ENCODE data around the gene RAB11FIP3.
"Not testable (repeated sequence)": the region's sequence is repeated elsewhere in the genome, so short reads cannot be mapped to it uniquely, and the experiment has no call there.

RAB11FIP3 gene

DNA sequence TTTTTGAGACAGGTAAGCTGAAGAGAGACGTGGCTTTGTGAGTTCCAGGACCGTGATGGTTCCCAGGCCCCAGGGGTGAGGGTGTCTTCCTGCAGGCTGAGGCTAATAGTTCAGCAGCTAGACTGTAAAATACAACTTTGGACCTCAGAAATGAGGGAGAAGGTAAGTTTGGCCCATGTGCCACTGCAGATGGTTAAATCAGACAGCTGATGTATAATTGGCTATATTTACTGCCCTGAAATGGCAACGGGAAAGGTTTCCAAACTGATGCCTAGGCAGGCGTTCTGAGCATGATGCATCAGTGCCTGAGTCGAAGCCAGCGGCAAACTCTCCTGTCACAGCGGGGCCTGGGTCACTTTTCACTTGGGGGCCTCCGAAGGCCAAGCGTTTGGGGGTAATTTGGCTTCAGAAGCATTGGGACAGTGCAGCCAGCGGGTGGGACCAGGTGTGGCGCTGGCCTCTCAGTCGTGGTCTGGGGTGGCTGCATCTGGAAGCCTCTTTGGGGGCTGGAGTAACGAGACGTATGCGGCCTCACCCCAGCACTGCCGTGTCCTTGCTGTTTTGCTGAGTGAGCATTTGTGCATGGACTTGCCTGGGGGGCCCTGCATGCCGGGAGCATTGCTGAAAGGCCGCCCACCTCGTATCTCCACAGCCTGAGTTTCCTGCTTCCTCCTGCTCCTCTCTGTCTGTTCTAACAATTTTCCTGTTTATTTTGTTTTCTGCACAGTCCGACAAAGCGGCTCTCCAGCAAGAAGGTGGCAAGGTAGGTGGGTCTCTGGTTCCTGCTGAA, 70.8 kb downstream of the RAB11FIP3 start:
- no peak for DNase-seq

DNA sequence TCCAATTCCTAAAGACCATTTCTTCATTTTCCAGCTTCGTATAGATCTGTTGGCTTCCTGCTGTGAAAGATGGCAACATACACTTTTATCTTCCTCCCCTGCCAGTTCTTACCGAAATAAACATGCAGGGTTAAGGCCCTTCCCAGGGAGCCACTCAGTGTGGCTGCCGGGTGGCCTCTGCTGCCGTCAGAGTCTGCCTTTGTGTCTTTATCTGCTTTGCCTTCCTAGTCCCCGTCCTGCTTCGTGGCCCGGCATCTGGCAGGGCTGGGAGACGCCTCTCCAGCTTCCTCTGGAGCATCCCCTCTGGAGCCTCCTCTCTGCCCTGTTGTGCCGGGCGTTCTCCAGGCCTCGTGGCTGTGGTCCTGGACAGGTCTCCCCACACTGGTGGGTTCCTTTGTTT, 71.8 kb downstream of the RAB11FIP3 start:
- no peak for DNase-seq

DNA sequence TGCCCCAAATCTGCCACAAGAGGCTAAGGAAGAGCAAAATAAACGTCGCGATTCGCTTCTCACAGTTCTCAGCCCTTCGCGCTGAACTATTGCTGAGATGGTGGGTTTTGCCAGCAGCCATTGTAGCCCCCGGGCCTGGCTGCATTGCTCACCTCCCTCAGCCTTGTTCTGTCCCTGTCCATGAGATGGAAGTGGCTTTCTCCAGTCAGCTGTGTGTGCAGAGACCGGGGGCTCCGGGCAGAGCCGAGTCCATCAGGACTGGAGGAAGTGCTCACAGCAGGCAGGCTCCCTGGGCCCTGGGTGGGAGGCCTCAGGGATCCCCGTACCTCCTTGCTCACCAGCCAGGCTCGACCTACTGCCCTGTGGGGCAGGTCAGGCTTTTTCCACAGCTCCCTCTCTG, 74.5 kb downstream of the RAB11FIP3 start:
- no peak for DNase-seq

DNA sequence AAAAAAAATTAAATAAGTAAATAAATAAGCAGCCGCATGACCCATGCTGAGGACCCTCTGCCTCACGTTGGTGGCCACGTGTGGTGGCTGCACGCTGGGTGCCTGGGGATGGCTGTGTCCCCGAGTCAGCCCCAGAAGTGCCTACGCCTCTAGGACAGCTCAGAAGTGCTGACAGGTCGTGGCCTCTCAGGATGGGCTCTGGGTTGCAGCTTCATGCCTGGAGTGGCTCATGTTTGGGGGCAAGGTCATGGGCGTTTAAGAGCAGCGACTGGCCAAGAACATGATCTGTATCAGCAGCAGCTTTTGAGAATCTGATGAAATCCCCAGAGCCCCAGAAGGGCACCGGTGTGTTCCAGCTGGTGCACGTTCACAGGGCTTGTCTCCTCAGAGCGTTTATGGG, 75.3 kb downstream of the RAB11FIP3 start:
- no peak for DNase-seq

DNA sequence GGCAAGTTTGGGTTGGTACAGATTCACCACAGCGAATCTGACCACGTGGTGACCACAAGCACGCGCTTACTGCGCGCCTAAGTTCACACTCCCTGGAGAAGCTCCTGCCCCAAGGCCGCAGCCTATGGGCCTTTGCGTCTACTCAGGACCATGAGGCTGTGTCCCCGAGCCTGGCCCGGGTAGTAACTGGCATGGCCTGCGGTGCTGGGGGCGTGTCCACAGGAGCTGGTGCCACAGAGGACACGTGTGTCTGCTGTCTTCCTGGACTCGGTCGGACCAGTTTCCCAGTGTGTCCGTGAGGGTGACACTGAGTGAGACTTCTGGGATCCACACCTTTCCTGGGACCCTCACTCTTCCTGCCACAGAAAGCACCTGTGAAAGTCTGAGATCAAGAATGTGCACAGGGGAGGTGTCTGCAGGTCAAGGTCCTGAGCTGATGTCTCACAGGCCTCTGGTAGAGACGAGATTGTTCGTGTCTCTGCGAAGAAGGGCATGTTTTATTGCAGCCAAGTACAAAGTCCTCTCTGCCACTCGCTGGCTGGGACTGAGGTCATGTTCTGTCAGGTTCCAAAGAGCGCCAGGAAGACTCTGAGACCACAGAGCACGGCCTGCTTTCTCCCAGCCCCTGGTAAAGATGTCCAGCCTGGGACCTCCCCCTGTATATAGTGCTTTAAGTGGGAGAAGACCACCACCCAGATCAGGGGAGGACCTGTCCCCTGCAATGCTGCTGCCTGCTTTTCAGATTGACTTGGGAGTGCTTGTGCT, 76.9 kb downstream of the RAB11FIP3 start:
- DNase-seq = no peak

DNA sequence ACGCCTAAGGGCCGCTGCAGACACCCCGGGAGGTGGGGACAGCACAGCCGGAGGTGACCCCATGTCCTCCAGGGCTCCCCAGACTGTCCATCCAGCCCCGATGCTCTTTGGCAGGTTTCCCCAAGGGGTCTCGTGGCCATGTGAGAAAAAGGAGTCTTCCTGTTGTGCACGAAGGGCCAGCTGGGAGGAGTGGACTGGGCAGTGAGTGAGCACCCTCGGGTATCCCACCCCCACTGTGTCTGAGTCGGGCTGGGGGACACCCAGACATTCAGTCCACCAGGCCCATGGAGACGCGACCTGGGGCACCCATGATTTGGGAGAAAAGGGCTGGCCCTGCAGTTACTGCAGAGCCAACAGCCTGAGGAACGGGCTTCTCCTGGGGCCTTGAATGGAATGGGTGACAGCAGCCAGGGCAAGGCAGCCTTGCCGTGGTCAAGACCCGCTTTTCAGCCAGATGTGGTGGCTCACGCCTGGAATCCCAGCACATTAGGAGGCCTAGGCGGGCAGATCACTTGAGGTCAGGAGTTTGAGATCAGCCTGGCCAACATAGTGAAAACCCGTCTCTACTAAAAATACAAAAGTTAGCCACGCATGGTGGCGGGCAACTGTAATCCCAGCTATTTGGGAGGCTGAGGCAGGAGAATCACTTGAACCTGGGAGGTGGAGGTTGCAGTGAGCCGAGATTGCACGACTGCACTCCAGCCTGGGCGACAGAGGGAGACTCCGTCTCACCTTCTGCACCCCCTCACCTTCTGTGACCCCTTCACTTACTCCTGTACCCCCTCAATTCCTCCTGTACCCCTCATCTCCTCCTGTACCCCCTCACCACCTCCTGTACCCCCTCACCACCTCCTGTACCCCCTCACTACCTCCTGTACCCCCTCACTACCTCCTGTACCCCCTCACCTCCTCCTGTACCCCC, 78.0 kb downstream of the RAB11FIP3 start:
- no peak for DNase-seq

DNA sequence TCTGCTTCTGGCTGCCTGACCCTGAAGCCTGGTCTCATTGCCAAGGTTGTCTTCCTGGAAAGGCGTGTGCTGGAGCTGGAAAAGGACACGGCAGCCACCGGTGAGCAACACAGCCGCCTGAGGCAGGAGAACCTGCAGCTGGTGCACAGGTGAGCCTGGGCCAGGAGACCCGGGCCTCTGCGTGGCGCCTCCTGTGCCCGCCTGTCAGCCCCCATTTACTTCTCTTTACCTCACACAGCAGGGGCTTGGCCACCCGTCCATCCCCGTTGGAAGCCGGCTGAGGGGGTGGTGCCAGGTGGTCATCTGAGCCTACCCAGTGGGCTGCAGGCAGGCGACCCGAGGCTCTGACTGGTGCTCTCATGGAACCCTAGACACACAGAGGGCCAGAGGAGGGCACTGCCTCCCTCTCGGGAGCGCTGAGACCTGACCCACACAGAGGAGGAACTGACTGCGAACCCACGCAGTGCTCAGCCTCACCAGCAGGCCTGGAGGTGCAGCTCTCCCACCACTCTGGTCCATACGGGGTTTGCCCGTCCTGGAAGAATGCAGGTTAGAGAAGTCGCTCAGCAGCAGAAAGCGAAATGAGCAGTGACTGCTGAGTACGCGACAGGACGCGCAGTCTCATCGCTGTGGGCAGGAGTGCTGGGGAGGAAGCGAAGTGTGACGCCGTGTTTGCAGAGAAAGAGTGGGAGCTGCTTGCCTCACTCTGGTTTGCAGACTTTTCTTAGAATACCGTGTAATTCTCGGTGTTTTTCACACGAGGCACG, 80.2 kb downstream of the RAB11FIP3 start:
- DNase-seq = no peak

DNA sequence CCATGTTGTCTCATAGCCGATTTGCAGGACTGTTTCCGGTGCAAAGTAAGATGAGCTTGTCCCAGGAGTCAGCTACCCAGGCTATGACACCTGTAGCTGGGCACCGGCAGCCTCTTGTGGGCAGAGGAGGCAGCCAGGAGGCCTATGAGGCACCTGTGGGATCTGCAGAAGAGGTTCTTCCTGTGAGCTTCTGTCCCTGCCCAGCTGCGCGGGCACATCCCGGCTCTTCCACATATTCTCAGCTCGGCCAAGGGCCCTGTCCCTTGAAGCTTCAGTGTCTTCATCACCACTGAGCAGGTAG, 80.7 kb downstream of the RAB11FIP3 start:
- no peak for DNase-seq

DNA sequence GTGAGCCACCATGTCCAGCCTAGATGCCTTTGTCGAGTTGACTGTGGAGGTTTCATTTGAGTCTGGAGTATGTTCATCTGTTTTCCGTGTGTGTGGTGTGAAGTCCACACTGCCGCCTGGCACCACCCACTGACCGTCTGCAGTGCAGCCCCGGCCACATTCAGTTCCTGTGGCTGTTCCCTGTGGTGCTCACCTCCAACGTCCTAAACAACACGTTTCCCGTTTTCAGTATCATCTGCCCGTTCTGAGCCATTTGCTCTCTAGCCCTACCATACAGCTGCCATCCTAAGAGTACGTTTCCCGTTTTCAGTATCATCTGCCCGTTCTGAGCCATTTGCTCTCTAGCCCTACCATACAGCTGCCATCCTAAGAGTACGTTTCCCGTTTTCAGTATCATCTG, 82.1 kb downstream of the RAB11FIP3 start:
- not testable (repeated sequence) for DNase-seq

DNA sequence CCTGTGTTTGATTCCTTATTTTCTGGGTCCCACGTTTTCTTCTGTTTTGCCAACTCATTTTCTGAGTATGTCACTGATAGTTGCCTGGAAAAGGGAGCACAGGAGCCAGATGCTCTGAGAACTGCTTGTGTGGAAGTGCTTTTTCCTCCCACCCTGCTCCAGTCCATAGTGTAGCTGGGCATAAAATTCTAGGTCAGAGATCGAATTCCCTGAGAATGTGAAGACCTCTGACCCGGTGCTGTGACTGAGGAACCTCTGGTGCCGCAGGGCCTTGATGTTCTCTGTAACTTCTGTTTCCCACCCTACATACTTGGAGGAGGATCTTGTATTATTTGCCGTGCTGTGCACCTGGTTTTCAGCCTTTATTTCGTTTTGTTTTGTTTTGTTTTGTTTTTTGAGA, 82.5 kb downstream of the RAB11FIP3 start:
- DNase-seq = no peak

DNA sequence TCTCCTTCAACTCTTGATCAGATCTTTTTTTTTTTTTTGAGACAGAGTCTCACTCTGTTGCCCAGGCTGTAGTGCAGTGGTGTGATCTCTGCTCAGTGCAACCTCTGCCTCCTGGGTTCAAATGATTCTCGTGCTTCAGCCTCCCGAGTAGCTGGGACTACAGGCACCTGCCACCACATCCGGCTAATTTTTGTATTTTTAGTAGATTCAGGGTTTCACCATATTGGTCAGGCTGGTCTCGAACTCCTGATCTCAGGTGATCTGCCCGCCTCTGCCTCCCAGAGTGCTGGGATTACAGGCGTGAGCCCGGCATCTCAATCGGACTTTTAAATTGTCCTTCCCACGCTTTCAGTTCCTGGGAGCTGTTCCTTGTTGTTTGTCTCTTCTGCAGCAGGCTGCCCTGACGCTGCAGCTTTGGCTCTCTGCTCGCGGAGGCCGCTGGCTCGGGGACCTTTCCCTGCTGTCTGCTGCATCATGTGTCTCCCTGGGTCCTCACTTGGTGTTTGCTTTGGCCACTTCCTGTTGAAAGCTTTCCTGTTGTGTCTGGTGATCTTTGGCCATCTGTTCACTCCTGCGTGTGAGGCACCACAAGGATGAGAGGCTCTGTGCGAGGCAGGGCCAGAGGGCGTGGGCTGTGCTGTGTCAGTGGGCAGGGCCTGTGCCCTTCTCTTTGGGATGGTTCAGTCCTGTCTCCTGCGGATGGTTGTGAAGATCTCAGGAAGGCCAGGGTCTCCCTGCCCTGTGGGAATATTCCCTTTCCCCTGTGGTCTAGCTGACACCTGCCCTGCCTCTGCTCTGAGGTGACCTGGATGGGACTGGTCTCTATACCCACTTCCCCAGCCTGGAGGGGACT, 83.7 kb downstream of the RAB11FIP3 start:
- no peak for DNase-seq

DNA sequence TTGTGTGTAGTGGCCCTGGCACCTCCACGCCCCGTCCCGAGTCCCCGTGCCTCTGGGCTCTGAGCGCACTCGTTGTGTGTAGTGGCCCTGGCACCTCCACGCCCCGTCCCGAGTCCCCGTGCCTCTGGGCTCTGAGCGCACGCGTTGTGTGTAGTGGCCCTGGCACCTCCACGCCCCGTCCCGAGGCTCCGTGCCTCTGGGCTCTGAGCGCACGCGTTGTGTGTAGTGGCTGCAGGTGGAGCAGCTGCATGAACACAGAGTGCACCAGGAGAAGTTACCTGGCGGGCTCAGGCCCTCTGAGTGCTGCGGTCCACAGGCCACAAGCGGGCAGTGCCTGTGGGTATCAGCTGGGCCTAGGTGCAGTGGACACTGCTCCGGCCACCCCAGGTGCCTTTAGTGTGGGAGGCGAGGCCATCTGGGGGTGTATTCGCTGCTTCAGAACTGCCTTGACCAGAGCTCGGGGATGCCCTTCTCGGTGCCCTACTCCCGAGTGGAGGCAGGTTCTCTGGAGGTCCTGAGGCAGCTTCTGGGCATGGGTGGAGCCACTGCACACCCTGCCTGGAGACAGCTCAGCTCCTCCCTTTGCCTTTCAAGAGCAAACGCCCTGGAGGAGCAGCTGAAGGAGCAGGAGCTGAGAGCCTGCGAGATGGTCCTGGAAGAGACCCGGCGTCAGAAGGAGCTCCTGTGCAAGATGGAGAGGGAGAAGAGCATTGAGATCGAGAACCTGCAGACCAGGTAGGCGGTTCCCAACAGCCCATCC, 84.8 kb downstream of the RAB11FIP3 start:
- no peak for DNase-seq

DNA sequence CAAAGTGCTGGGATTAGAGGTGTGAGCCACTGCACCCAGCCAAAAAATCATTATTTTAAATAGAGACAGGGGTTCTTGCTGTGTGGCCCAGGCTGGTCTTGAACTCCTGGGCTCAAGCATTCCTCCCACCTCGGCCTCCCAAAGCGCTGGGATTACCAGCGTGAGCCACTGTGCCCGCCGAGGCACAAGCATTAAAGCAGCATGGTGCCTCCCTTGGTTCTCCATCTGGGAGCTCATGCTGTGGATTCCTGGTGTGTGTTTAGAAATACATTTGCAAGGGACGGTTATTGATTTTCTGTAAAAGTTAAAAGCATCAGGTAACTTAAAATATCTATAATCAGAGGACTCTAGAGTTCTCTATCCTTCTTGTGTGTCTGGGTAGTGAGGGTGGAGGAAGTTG, 87.4 kb downstream of the RAB11FIP3 start:
- no peak for DNase-seq

DNA sequence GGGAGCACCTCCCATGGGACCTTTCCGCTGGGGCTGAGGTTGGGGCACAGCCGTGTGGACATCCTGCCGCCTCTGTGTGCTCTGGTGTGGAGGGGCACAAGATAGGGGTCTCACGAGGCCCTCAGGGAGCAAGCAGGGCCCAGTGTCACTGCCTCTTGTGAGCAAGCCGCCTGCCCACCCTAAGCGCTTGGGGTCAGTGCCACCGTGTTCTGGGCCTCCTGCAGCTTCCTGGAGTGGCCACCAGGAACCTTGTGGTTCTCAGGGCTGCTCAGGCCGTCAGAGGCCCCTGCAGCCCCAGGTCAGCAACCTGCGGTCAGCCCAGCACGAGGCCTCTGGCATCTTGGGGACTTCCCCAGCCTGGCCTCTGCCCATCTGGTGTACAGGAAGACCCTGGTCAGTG, 88.5 kb downstream of the RAB11FIP3 start:
- no peak for DNase-seq

DNA sequence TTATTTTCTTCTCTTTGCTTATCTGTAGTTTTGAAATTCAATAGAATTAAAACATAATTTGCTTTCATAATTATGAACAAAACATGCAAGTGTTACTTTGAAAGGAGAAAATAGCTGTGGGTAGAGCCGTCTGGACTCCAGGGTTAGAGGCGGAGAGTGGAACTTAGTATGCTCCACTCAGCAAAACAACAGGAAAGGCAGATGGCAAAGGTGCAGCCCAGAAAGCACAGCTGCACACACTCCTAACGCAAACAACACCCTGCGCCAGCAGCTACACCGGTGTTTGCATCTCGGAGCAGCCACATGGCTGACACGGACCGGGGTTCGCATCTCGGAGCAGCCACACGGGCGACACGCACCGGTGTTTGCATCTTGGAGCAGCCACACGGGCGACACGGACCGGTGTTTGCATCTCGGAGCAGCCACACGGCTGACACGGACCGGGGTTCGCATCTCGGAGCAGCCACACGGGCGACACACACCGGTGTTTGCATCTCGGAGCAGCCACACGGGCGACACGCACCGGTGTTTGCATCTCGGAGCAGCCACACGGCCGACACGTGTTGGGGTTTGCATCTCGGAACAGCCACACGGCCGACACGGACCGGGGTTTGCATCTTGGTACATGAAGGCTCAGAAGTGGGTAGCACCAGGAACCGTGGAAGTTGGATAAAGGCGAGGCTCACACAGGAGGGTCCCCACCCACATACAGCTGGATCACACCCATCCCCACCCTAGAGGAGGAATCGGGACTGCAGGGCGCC, 89.9 kb downstream of the RAB11FIP3 start:
- no peak for DNase-seq

DNA sequence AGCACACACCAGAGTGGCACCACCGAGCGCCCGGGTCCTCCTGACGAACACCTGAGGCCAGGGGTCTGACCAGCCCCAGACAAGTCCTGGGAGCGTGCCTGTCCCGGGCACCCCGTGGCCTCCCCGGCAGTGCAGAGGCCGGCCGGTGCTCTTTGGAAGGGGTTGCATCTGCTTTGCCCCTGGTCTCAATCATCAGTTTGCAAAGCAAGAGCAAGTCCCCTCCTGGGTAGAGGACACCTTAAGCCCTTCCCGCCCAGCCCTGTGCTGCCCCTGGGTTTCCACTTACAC, 90.4 kb downstream of the RAB11FIP3 start:
- DNase-seq = no peak

DNA sequence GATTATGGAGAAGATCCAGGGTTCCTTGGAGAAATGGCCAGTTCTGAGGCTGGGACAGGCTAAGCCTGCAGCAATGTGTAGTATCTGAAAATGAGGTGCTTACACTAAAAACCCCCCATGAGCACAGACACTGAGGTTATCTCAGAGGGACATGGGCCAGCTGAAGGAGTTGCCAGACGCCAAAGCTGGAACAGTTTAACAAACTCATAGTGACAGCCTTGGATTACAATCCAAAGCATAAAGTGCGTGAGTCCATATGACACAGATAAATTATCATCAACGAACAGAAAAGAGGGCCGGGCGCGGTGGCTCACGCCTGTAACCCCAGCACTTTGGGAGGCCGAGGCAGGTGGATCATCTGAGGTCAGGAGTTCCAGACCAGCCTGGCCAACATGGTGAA, 90.9 kb downstream of the RAB11FIP3 start:
- DNase-seq = no peak

DNA sequence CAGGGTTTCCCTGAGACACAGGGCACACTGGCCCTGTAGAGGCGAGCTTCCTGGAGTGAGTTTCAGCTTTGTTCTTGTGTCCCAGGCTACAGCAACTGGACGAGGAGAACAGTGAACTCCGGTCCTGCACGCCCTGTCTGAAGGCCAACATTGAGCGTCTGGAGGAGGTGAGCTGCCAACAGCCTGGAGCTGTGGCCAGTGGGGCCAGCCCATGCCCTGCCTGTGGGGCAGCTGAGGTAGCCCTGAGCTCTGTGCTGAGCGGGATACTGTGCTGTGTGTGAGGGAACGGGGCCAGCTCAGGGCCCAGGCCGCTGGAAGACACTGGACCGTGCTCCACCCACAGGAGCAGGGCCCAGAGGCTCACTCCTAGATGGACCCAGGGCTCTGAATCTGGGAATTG, 93.4 kb downstream of the RAB11FIP3 start:
- DNase-seq = no peak

DNA sequence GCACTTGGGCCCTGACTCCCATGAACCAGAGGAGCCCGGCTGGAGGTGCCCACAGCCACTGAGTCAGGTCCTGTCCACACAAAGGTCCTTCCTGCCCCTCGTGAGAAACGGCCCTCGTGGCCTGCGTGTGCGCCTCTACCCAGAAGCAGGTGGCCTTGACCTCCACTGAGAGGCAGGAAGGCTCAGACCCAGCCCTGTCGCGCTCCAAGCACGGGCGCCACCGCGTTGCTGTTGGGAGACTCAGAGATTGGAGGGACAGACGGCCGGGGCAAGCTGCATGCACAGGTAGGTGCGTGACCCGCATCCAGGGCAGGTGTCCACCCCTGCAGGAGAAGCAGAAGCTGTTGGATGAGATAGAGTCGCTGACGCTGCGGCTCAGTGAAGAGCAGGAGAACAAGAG, 94.0 kb downstream of the RAB11FIP3 start:
- no peak for DNase-seq
